ENCODE data around the gene DDX42.
"Not testable (repeated sequence)": the region's sequence is repeated elsewhere in the genome, so short reads cannot be mapped to it uniquely, and the experiment has no call there.

DDX42 gene

GRCh38 chr17:63774969-63775265 is 947 bp downstream of the DDX42 start:
- H3K4me3 ChIP-seq (ENCODE audit: low read depth, low read length): peak overlapping the region; percentile 97

GRCh38 chr17:63775420-63775819 is 1.4 kb downstream of the DDX42 start:
- peak overlapping the region; percentile 97 for H3K4me3 ChIP-seq (ENCODE audit: low read depth, low read length)

DNA sequence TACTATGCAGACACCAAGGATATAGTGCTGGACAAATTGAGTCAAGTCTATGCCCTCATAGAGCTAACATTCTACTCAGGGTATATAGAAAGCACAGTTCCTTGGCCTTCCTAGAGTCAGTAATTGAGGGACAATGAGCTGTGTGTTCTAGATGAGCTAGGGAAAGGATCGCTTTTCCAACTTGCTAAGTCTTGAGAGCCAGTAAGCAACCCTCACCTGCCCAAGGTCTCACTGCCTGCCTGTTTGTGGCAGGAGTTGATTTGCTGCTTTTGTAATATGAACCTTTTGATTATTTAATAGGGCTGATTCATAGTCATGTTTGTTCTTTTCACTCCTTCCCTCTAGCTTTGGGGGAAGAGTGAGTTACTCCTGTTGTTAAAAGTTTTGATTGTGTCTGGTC is 6.5 kb downstream of the DDX42 start:
- no peak overlapping the region for H3K4me3 ChIP-seq (ENCODE audit: low read depth, low read length)

DNA sequence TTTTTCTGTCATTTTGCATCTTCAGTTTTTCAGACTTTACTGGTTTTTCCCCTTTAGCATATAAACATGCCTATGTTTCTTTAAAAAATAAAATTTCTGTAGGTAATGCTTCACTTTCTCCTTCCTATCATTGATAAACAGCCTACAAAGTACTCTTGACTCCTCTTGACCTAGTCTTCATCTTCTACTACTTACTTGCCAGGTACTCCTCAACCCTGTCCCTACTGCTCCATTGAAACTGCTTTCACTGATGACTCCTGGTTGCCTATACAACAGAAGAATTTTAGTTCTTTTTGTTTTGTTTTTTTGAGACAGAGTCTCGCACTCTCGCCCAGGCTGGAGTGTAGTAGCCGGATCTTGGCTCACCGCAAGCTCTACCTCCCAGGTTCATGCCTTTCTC is 7.0 kb downstream of the DDX42 start:
- H3K4me3 ChIP-seq (ENCODE audit: low read depth, low read length): no peak overlapping the region

DNA sequence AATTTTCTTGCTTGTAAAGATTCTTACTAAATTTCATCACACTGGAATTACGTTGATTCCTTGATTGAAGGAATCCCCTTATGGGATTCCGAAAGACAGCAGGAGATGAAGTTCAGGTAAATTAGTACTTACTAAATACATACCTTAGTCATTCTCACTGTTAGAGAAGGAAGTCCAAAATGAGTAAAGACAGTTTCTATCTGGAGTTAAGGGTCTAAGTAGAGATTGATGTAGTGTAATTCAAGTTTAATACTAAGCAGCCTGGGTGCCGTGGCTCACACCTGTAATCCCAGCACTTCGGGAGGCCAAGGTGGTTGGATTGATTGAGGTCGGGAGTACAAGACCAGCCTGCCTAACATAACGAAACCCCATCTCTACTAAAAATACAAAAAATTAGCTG is 9.6 kb downstream of the DDX42 start:
- no peak overlapping the region for H3K4me3 ChIP-seq (ENCODE audit: low read depth, low read length)

DNA sequence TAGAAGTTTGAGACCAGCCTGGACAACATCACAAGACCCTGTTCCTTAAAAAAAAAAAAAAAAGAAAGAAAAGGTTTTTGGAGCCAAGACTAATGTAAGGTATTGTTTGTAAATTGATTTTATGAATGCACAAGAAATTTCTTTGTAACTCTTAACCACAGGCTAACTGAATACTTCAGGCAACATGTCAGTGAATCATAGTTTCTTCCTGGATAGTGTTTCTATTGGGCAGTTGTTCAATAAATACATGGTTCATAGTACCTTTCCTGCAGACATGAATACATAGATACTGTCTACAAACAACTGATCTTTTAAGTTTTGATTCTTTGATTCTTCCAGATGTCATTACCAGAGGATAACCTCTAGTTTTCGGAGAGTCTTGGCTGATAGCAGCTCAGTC is 11.6 kb downstream of the DDX42 start:
- H3K4me3 ChIP-seq (ENCODE audit: low read depth, low read length): no peak overlapping the region

DNA sequence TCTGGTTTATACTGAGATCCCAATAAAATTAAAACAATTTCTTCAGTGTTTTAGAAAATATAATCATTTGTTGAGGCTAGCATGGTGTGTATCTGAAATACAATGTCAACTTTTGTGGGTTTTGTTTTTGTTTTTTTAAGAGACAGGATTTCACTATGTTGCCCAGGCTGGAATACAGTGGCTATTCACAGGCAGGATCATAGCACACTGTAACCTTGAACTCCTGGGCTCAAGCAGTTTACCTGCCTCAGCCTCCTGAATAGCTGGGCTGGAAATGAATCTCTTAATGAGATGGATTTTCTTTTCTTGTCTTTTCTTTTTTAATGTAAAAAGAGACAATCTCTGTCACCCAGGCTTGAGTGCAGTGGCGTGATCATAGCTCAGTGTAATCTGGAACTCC is 12.1 kb downstream of the DDX42 start:
- no peak overlapping the region for H3K4me3 ChIP-seq (ENCODE audit: low read depth, low read length)

GRCh38 chr17:63786971-63787711 is 13.2 kb downstream of the DDX42 start:
- no peak overlapping the region for H3K4me3 ChIP-seq (ENCODE audit: low read depth, low read length)

DNA sequence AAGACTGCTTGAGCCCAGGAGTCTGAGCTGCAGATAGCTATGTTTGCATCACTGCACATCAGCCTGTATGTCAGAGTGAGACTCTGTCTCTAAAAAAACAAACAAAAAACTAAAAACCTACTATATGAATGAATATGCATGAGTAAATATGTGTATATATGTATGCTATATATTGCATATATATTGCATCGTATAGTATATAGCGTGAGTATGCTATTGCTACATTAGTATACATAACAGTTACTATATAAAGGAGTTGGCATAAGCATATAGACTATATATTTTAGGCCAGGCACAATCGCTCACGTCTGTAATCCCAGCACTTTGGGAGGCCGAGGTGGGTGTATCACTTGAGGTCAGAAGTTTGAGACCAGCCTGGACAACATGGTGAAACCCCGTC is 16.1 kb downstream of the DDX42 start:
- no peak overlapping the region for H3K4me3 ChIP-seq (ENCODE audit: low read depth, low read length)

DNA sequence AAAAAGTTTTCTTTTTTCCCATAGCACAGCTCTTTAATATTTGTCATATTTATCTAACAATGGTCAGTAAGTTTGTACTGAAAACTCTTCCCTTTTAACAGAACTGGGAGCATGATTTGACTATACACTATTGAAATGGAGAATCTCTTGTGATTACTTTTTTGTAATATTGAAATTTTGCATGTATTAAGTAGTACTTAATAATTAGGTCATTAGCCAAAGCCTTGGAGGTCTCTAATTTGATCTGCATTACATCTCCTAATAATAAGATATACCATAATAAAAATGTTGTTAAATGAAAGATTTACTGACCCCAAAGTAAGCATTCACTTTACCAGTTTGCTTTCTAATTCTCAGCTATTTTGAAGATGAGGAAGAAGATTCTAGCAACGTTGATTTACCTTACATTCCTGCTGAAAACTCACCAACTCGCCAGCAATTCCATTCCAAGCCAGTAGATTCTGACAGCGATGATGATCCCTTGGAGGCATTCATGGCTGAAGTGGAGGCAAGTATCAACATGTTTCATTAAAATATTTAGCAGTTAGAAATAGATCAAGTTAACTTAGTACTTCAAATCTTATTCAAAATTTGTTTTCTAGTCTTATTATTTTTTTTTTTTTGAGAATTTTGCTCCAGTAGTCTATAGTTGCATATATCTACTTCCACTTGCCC is 18.2 kb downstream of the DDX42 start:
- H3K4me3 ChIP-seq (ENCODE audit: low read depth, low read length): no peak overlapping the region

DNA sequence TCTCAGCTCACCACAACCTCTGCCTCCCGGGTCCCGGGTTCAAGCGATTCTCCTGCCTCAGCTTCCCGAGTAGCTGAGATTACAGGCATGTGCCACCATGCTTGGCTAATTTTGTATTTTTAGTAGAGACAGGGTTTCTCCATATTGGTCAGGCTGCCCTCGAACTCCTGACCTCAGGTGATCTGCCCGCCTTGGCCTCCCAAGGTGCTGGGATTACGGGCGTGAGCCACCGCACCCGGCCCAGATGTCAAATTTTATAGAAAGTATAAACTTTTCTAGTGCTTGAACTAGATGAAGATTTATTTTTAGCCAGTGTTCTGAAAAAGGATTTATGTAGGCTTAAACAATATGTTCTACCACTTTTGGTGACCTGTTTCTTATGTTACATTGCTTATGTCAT is 22.4 kb downstream of the DDX42 start:
- H3K4me3 ChIP-seq (ENCODE audit: low read depth, low read length): not testable (repeated sequence)

- H3K4me3 ChIP-seq (ENCODE audit: low read depth, low read length): no peak overlapping the region
These were observed 24.7 kb downstream of the DDX42 start for GRCh38 chr17:63798572-63799106.

- no peak overlapping the region for H3K4me3 ChIP-seq (ENCODE audit: low read depth, low read length)
These were observed 26.8 kb downstream of the DDX42 start for GRCh38 chr17:63800783-63801182.

DNA sequence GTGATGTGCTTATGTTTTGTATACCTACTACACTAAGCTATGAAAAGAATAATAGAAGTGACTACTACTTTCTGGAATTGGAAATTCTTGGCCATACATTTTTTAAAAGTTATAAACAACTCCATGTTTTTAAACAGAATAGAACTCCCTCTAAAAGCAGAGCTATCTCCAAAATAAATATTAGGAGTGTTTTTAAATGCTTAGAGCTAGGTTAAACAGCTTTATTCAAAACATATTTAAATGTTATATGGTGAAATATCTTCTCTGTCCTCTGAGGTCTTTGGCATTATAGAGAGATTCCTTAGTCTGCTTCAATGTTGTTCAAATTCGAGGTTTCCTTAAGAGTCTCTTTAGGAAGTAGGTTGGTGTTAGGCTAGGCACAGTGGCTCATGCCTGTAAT is 30.4 kb downstream of the DDX42 start:
- H3K4me3 ChIP-seq (ENCODE audit: low read depth, low read length): no peak overlapping the region

DNA sequence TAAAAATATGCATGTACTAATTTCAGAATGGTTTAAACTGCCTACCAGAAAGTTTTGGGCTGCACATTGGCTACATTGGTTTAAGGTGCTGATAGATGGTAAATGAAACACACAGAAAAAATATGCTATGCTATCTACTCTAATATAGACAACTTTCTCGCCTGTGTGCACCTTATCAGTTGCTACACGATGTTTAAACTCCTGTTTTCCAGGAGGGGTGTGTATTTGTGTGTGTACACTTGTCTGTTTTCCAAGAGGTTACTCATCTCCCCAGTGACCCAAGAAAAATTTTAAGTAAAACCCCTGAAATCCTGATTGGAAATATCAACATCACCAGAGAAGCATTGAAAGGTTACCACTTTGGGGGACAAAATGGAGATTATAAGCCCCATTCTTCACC is 31.6 kb downstream of the DDX42 start:
- H3K4me3 ChIP-seq (ENCODE audit: low read depth, low read length): no peak overlapping the region

GRCh38 chr17:63809970-63810369 is 36.0 kb downstream of the DDX42 start:
- no peak overlapping the region for H3K4me3 ChIP-seq (ENCODE audit: low read depth, low read length)

DNA sequence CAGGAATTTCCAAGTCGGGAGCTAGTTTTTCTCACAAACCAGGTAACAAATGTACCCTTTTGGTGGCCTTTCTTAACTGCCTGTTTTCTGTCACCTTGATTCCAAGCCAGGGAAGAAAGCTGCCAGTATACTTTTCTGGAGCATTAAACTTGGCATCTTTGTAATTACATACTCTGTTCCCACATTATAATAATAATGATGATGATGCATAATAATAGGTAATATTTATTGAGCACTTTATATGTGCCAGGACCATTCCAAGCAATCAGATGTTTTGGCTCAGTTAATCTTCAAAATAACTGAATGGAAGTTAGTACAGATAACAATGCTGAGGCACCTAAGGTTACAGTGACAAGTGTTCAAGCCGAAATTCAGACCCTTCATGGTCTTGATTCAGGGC is 42.2 kb downstream of the DDX42 start:
- H3K4me3 ChIP-seq (ENCODE audit: low read depth, low read length): no peak overlapping the region

DNA sequence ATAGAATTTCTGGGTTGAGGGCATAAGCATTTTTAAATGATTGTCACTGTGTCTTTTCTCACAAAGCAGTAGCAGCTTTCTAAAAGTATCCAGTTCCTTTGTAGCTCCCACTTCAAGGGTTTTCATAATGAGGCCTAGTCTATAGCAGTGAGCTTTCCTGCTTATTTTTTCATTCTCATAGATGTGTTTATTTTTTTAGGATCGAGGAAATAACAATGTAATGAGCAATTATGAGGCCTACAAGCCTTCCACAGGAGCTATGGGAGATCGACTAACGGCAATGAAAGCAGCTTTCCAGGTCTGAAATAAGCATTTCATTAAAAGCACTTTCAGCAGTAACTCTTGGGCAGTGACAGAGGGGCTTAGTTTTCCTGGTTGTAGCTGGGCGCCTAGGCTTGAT is 42.7 kb downstream of the DDX42 start:
- no peak overlapping the region for H3K4me3 ChIP-seq (ENCODE audit: low read depth, low read length)

- H3K4me3 ChIP-seq (ENCODE audit: low read depth, low read length): no peak overlapping the region
These were observed 43.9 kb downstream of the DDX42 start for GRCh38 chr17:63817736-63818385.

GRCh38 chr17:63819131-63819530 is 45.2 kb downstream of the DDX42 start:
- no peak overlapping the region for H3K4me3 ChIP-seq (ENCODE audit: low read depth, low read length)

- no peak overlapping the region for H3K4me3 ChIP-seq (ENCODE audit: low read depth, low read length)
These were observed 45.9 kb downstream of the DDX42 start for GRCh38 chr17:63819585-63820537.

All from iPS-11a (cell line).